Breast epithelium (tissue), 3 donors: Measurements from ENCODE around the gene RXFP1.

Experiments
- CTCF ChIP-seq, 3 donors: fragments of 450-650 bp; IDR thresholded peaks; one replicate each; pipeline ENCODE4 v1.5.1; 2016 to 2017; ENCODE audit warnings: antibody characterized with exemption in 3 of 3, mild to moderate bottlenecking in 3 of 3, moderate library complexity in 3 of 3
- POLR2A ChIP-seq: fragments of 450-650 bp; IDR thresholded peaks from one replicate; pipeline ENCODE4 v1.6.1; 2016; ENCODE audit warnings: antibody characterized with exemption, mild to moderate bottlenecking, moderate library complexity
- POLR2AphosphoS5 ChIP-seq, 3 donors: sonication (generic); formaldehyde crosslinking; IDR thresholded peaks; one replicate each; pipeline ENCODE4 v1.6.1; 2017; ENCODE audit warnings: antibody characterized with exemption in 3 of 3

- TF ChIP-seq CTCF (IDR thresholded peaks at IDR 0.05) (no peak), POLR2AphosphoS5 (IDR thresholded peaks at IDR 0.05) (no peak), POLR2A (no peak)
Measured at GRCh38 chr4:158572608-158573007, 50.9 kb downstream of the RXFP1 start.
